K562 (cell line): ENCODE data around the gene SPHK1. TPM values are rescaled to one million over a fixed set of nuclear protein-coding genes. Genes with fewer than 3 reads are reported as not detected.

Experiments
- ARID1B ChIP-seq: fragments of 450-650 bp; IDR thresholded peaks from 2 replicates; pipeline ENCODE4 v1.6.1; 2016; ENCODE audit warnings: antibody characterized with exemption, mild to moderate bottlenecking, inconsistent platforms
- ATF7 ChIP-seq: fragments of 450-650 bp; IDR thresholded peaks from 2 replicates; pipeline ENCODE4 v1.7.1; 2014; ENCODE audit warnings: mild to moderate bottlenecking, moderate library complexity
- BCLAF1 ChIP-seq, 2 experiments: fragments of 450-650 bp in 1 of 2; IDR thresholded peaks; 2 replicates each; pipeline ENCODE4 v1.6.1; 2011 to 2017; ENCODE audit warnings: low read depth in 2 of 2, antibody characterized with exemption in 1 of 2, borderline replicate concordance in 1 of 2, low read length in 1 of 2, mild to moderate bottlenecking in 1 of 2, mixed read lengths in 1 of 2; ENCODE audit not compliant: control insufficient read depth in 1 of 2
- CAMTA2 ChIP-seq: fragments of 250-450 bp; sonication (Bioruptor Pico); conservative IDR thresholded peaks from 2 replicates; pipeline ENCODE4 v1.5.1; 2022
- CBFB ChIP-seq: sonication (generic); formaldehyde crosslinking; IDR thresholded peaks from 2 replicates; pipeline ENCODE4 v1.4.0; 2020; ENCODE audit warnings: mild to moderate bottlenecking, missing genetic modification reagents
- CTCF ChIP-seq, 3 experiments: IDR thresholded peaks in 2 of 3; conservative IDR thresholded peaks in 1 of 3; 2 replicates each; pipeline ENCODE4 v1.5.1; 2011 to 2012; ENCODE audit warnings: low read length in 3 of 3, mild to moderate bottlenecking in 3 of 3, control low read depth in 2 of 3, improper control_type of control experiment in 1 of 3, inconsistent platforms in 1 of 3, low read depth in 1 of 3, mixed read lengths in 1 of 3, moderate library complexity in 1 of 3; ENCODE audit not compliant: insufficient read depth in 2 of 3
- EGR1 ChIP-seq: fragments of 450-650 bp; conservative IDR thresholded peaks from 2 replicates; pipeline ENCODE4 v1.6.1; 2017; ENCODE audit warnings: mild to moderate bottlenecking
- ELK1 ChIP-seq: sonication (generic); formaldehyde crosslinking; IDR thresholded peaks from 2 replicates; pipeline ENCODE4 v1.8.1; 2022; ENCODE audit warnings: missing genetic modification reagents
- FOSL1 ChIP-seq: fragments of 200-800 bp; sonication (Bioruptor generic); conservative IDR thresholded peaks from 2 replicates; pipeline ENCODE4 v1.6.1; 2016; ENCODE audit warnings: missing genetic modification characterization, missing compliant biosample characterization
- HNRNPK ChIP-seq: fragments of 200-400 bp; formaldehyde crosslinking; IDR thresholded peaks from one replicate; pipeline ENCODE4 v1.6.1; 2018; ENCODE audit warnings: mild to moderate bottlenecking, low read depth, low read length; ENCODE audit not compliant: poor library complexity, severe bottlenecking
- ILF3 ChIP-seq: fragments of 450-650 bp; IDR thresholded peaks from 2 replicates; pipeline ENCODE4 v1.6.1; 2018; ENCODE audit warnings: antibody characterized with exemption, mild to moderate bottlenecking, moderate library complexity, borderline replicate concordance
- PCBP1 ChIP-seq: fragments of 200-400 bp; formaldehyde crosslinking; IDR thresholded peaks from 2 replicates; pipeline ENCODE4 v1.6.1; 2018; ENCODE audit warnings: mild to moderate bottlenecking, low read depth, low read length; ENCODE audit not compliant: poor library complexity, severe bottlenecking
- RBM15 ChIP-seq: fragments of 200-400 bp; formaldehyde crosslinking; IDR thresholded peaks from 2 replicates; pipeline ENCODE4 v1.6.1; 2018; ENCODE audit warnings: mild to moderate bottlenecking, low read length, moderate library complexity; ENCODE audit not compliant: insufficient read depth
- SMAD1 ChIP-seq: fragments of 150-350 bp; IDR thresholded peaks from 2 replicates; pipeline ENCODE4 v1.6.1; 2014; ENCODE audit warnings: low read length, low read depth; ENCODE audit not compliant: partially characterized antibody
- SNRNP70 ChIP-seq: fragments of 200-400 bp; formaldehyde crosslinking; optimal IDR thresholded peaks from 2 replicates; pipeline ENCODE3; 2017; ENCODE audit warnings: low read depth, low read length
- THAP7 ChIP-seq: fragments of 250-450 bp; sonication (Bioruptor Pico); IDR thresholded peaks from 2 replicates; pipeline ENCODE4 v1.5.0; 2021
- ZNF12 ChIP-seq: sonication (generic); formaldehyde crosslinking; IDR thresholded peaks from 2 replicates; pipeline ENCODE4 v1.4.0; 2020; ENCODE audit warnings: mild to moderate bottlenecking, missing genetic modification reagents
- ZNF449 ChIP-seq: fragments of 250-450 bp; sonication (Bioruptor Pico); IDR thresholded peaks from 2 replicates; pipeline ENCODE4 v1.8.0; 2022; ENCODE audit warnings: moderate library complexity, mild to moderate bottlenecking, inconsistent platforms
- ZNF79 ChIP-seq: fragments of 250-450 bp; sonication (Bioruptor Pico); IDR thresholded peaks from 2 replicates; pipeline ENCODE4 v1.4.0; 2020; ENCODE audit warnings: low read depth, mild to moderate bottlenecking, moderate library complexity
- polyA plus RNA-seq, 8 experiments: library from polyadenylated mRNA; depleted of rRNA in 4 of 8; stranded (reverse) in 5 of 8; unstranded in 3 of 8; fragments of >200 nt; fragmentation: Nextera tagmentation in 2 of 8; fragmentation: Illumina TruSeq in 1 of 8; extraction: Ambion mirVana in 2 of 8; extraction: Trizol in 1 of 8; gene quantifications; 2 replicates each; pipeline versions ENCODE4 v1.2.1 to v1.2.3, GENCODE V29; 2011 to 2014; ENCODE audit warnings: inconsistent platforms in 1 of 8, missing spikeins in 1 of 8
- total RNA-seq, 7 experiments: library from RNA; depleted of rRNA in 6 of 7; stranded (reverse); fragments of >200 nt in 6 of 7; fragmentation: Illumina TruSeq in 2 of 7; extraction: Trizol in 2 of 7; gene quantifications; 2 replicates each; pipeline versions ENCODE4 v1.2.1 to v1.2.3, GENCODE V29; 2011 to 2021; ENCODE audit warnings: low replicate concordance in 1 of 7

Gene SPHK1
- total and polyA plus RNA-seq, 9 of the 15 experiments (the other 6 are each of a cell fraction or from before 2014, with no cell fraction given): 0.21 to 60.3 (median 14.5) TPM

- TF ChIP-seq FOSL1 (0 out of 2 replicates have a peak, but pooled peaks have one; percentile 3), ARID1B (peak; percentile 17; the same call in 1 of the 2 replicates), SMAD1 (peak; percentile 15), CAMTA2 (CRISPR knock-in tag) (no peak), ILF3 (no peak), ZNF449 (CRISPR knock-in tag) (no peak), ZNF12 (CRISPR knock-in tag) (no peak), EGR1 (peak; percentile 93), RBM15 (no peak), ATF7 (no peak), CBFB (CRISPR knock-in tag) (no peak), THAP7 (CRISPR knock-in tag) (no peak), SNRNP70 (no peak), ZNF79 (CRISPR knock-in tag) (no peak), CTCF (IDR thresholded peaks at IDR 0.05 in 2 of 3, conservative IDR thresholded peaks at IDR 0.05 in 1 of 3; ENCODE audit: insufficient read depth in 2 of 3, low read depth in 1 of 3, low read length in 3 of 3) (peak; percentile 34 to 40 (median 38); a peak in 4 of 6 replicates), BCLAF1 (IDR thresholded peaks at IDR 0.05; ENCODE audit: borderline replicate concordance in 1 of 2, control insufficient read depth in 1 of 2, low read depth in 2 of 2, low read length in 1 of 2) (no peak), HNRNPK (no peak), PCBP1 (peak; percentile 15), ELK1 (CRISPR knock-in tag) (no peak)
These were observed 725 bp upstream of the SPHK1 start (continued) for GRCh38 chr17:76383546-76384221.
